Activated CD4-positive, CD25-positive, alpha-beta regulatory T cell treated with anti-CD3 and anti-CD28 coated beads, Interleukin-2, amount 50 U/mL, for 16 hours (primary cell): ENCODE results near the gene TENM4.

ENCODE experiments used
- DNase-seq: peaks from one replicate; pipeline ENCODE4 v3.0.0-alpha.2; 2020; ENCODE audit warnings: low read depth, low spot score

The TENM4 gene

GRCh38 chr11:78762105-78762504 lies 678.7 kb downstream of the TENM4 start:
- no peak for DNase-seq

GRCh38 chr11:78759071-78759470 lies 681.8 kb downstream of the TENM4 start:
- DNase-seq: no peak

GRCh38 chr11:78753297-78753696 lies 687.5 kb downstream of the TENM4 start:
- no peak for DNase-seq

- no peak for DNase-seq
Measured at GRCh38 chr11:78752494-78752893, 688.3 kb downstream of the TENM4 start.

DNA sequence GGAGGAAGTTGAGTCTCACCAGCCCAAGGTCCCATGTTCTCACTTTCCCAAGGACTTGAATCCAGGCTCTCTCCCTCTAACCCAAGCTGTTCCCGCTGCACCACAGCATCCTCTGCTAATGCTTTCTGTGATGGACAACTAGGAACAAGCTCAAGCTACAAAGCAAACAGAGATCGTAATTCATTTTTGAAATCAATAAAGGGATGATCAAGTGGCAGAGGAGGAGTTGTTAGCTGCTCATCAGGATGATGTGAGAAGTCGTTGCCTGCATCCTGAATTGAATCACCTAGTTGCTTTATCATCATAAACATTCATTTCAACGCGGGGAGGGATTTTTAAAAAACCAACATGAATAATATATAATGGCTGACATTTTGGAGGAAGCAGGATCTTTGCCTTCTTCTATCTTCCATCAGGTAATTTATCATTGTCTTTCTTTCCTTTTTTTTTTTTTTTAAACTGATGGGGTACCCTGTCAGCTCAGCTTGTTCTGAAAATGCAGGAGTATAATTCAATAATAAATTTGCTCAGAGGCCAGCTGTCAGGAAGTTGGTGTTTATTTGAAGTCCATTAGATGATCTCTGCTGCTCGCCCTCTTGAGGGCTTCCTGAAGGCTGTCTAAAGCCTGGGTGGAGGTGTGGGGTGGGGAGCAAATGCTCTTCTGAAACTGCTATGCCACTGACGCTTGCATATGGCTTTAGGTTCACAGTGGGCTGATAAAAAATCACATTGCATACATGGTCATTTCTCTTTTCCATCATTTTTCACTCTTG lies 691.7 kb downstream of the TENM4 start:
- no peak for DNase-seq

GRCh38 chr11:78744949-78745348 lies 695.9 kb downstream of the TENM4 start:
- DNase-seq: no peak

- DNase-seq: no peak
Measured at GRCh38 chr11:78744202-78744601, 696.6 kb downstream of the TENM4 start.

- no peak for DNase-seq
Measured at GRCh38 chr11:78742430-78742829, 698.4 kb downstream of the TENM4 start.

DNA sequence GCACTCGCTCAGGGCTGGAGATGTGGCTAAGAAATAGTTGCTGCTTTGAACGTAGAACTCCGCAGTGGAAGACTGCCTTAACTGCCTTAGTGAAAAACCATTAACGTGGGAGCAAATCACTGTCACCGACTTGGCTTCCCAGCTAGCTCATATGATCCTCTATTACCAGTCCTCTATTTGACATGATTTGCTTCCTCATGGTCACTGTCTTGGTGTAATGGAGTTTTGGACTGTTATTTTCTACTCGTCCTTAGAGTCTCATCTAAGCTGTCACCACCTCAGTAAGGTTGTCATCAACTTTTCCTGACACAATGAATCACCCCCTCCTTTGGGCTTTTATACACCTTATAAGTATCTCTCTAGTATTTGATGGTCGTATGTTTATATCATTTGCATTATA lies 699.1 kb downstream of the TENM4 start:
- DNase-seq: no peak

DNA sequence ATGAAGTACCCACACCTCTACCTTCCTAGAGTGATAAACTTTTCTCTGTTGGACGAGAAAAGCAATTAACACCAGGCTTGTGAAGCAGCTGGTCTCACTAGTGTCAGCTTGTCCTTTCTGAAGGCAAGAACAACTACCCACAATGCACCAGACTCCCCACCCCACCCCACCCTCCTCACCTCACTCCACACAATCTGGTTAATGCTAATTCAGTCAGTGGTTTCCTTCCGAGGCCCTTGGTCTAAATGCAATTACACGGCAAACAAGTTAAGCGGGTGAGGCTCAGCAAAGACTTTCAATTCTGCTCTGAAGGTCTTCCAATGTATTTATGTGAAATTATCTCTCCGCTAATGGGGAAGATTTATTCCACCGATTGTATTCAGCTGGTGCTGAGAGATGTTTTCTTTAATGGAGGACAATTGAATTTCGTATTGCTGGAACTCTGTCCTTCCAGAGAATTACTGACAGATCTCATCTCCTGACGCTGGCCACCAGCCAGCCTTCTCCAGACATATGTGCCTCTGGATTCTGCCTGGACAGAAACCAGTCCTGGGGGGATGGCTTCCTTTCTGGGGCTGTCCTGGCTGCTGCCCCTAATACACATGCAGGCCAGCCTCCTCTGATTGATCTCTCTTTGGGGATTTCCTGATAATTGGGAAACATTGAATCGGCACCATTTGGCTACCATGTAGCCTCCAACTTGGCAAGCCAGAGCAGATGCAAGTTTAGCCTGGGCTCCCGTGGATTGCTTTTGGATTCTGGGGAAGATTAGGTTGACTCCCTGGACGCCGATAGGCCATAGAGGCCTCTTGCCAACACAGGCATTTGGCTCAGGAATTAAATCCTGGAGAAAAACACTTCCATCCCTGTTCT lies 700.4 kb downstream of the TENM4 start:
- no peak for DNase-seq

DNA sequence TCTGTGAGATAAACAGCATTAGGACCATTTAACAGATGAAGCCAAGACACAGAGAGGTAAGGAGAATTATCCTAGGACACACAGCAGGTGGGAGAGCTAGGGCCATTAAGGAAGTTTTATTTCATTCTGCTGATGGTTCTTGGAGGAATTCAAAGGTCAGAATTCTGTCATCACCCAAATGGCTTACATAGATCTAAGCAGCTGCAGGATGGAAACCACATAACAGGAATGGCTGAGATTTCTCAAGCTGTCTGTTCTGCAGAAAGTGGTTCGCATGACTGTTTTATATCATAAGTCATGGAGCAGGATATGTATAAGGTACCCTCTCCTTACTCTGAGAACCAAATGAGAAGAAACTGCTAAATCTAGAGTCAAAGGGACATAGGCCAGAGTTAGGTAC lies 702.9 kb downstream of the TENM4 start:
- DNase-seq: no peak

DNA sequence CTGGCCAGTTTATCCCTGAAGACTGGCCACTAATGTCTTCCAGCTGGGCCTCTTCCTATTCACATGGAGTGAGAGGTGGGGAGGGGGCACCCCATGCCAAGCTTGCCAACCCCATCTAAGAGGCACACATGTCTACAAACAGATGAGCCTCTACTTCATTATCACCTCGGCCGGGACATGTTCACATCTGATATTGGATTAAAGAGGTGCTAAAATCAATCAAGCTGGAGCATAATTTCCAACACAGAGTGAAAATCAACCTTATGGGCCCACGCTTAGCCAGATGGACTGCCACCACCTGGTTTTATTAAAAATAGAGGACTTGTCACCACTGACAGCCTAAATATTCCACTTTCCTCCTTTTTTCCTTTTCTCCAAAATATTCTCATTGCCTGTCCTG lies 703.5 kb downstream of the TENM4 start:
- no peak for DNase-seq

DNA sequence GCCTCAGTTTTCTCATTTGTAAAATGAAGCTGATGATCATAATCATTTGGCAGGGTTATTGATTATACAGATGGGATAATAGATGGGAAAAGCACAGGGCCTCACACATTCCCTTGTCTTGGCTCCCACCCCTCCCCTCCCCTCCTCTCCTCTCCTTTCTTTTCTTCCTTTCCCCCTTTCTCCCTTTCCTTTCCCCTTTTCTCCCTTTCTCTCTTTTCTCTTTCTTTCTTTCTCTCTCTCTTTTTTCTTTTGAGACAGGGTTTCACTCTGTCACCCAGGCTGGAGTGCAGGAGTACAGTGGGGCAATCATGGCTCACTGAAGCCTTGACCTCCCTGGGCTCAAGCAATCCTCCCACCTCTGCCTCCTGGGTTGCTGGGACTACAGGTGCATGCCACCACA lies 705.1 kb downstream of the TENM4 start:
- DNase-seq: no peak

- DNase-seq: no peak
Measured at GRCh38 chr11:78733031-78733430, 707.8 kb downstream of the TENM4 start.

GRCh38 chr11:78732246-78732645 lies 708.6 kb downstream of the TENM4 start:
- DNase-seq: no peak

DNA sequence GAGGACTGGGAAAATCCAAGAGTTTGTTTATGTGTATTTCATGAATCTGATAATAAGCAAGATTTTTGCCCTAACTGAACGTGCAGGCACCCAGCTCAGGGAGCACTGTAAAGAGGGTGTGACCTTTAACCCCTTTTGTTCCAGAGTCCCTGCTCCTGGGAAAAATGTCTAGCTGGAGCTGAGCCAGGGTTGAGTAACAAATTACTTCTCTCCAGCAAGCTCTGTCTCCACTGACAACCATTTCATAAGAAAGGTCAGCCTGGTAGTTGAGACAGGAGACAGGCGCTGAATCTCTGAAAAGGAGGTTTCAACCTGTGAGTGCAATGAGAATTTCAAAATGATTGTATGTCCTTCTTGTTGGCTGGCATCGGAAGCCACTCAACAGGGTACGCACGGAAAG lies 709.8 kb downstream of the TENM4 start:
- DNase-seq: no peak

- no peak for DNase-seq
Measured at GRCh38 chr11:78730267-78730824, 710.5 kb downstream of the TENM4 start.

GRCh38 chr11:78727816-78728215 lies 713.0 kb downstream of the TENM4 start:
- DNase-seq: no peak

DNA sequence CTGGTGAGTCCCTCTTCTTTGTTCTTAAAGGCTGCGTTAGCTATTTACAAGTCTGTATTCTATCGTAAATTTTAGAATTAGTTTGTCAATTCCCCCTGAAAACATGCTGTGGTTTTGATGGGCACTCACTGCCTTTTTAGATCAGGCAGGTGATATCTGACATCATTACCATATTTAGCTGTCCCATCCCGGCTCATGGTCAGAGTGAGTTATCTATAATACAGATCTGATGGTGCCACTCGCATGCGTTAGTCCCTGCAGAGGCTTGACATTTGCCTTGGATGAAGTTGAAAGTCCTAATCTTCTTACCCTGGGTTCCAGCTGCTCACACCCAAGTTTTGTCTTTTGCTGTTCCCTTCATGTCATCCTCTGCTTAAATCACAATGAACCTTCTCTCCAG lies 715.6 kb downstream of the TENM4 start:
- DNase-seq: no peak

DNA sequence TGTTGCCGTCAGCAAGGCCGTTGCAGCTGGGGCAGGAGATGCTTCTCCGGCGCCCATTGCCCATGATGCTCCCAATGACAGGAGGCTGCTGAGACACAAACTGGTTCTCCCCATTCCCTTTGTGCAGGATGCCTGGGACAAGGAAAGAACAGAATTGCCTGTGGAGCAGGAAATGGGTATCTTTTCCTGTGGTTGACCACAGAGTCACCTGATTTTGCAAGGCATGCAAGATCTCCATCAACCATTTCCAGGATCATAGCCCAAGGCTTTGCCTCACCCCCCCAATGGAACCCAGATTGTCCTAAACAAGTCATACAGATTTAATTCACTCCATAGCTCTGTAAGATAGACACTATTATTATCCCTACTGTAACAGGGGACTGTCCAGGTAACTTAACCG lies 718.0 kb downstream of the TENM4 start:
- DNase-seq: no peak

GRCh38 chr11:78720281-78720989 lies 720.4 kb downstream of the TENM4 start:
- no peak for DNase-seq

GRCh38 chr11:78717041-78717440 lies 723.8 kb downstream of the TENM4 start:
- no peak for DNase-seq
